OCI-LY7 (cell line): ENCODE results near the gene WNT7A. TPM values are rescaled to one million over a fixed set of nuclear protein-coding genes. Genes with fewer than 3 reads are reported as not detected.

ENCODE experiments used
- BruUV-seq: library from RNA; stranded (reverse); fragments of 400-500 nt; replicated peaks from 2 replicates; lab custom pipeline; 2021; lab: Mats Ljungman, UMichigan
- CTCF ChIA-PET: fragments of 300-600 bp; sonication (Branson Sonifier 250); formaldehyde crosslinking; loops from one replicate; lab custom pipeline; 2022; ENCODE audit warnings: antibody characterized with exemption; ENCODE audit not compliant: unreplicated experiment; lab: Charles Lee
- POLR2A ChIA-PET: fragments of 300-600 bp; sonication (Branson Sonifier 250); formaldehyde crosslinking; loops from one replicate; lab custom pipeline; 2022; ENCODE audit warnings: antibody characterized with exemption; lab: Charles Lee
- DNase-seq: peaks from one replicate; pipeline ENCODE4 v3.0.0-alpha.2; 2015; ENCODE audit warnings: low spot score
- H2AFZ ChIP-seq: fragments of 200-600 bp; sonication (generic), shearing (Covaris generic); 2 replicates; pipeline ENCODE4 v1.6.1; 2014; ENCODE audit warnings: mild to moderate bottlenecking, antibody characterized with exemption, low read length, moderate library complexity
- H3K27ac ChIP-seq: fragments of 200-600 bp; sonication (generic); 2 replicates; pipeline ENCODE4 v1.5.1; 2014; ENCODE audit warnings: mixed run types, low read depth, mild to moderate bottlenecking, moderate library complexity, low read length, inconsistent platforms; ENCODE audit not compliant: poor library complexity, severe bottlenecking
- H3K36me3 ChIP-seq: fragments of 200-600 bp; sonication (generic); 2 replicates; pipeline ENCODE4 v1.6.1; 2014; ENCODE audit warnings: mild to moderate bottlenecking, antibody characterized with exemption, low read length, moderate library complexity, mixed read lengths; ENCODE audit not compliant: insufficient read depth
- H3K4me1 ChIP-seq: fragments of 200-600 bp; sonication (generic); 2 replicates; pipeline ENCODE4 v1.5.1; 2014; ENCODE audit warnings: mild to moderate bottlenecking, low read length; ENCODE audit not compliant: insufficient read depth, poor library complexity, severe bottlenecking
- H3K4me2 ChIP-seq: fragments of 200-600 bp; sonication (generic); 2 replicates; pipeline ENCODE4 v1.6.1; 2014; ENCODE audit warnings: mild to moderate bottlenecking, low read length
- H3K4me3 ChIP-seq: fragments of 200-600 bp; sonication (generic); 2 replicates; pipeline ENCODE4 v1.5.1; 2014; ENCODE audit warnings: mild to moderate bottlenecking, low read depth, low read length; ENCODE audit not compliant: poor library complexity, severe bottlenecking
- H3K79me2 ChIP-seq: fragments of 200-600 bp; sonication (generic); 2 replicates; pipeline ENCODE4 v1.6.1; 2016; ENCODE audit warnings: low read depth, mild to moderate bottlenecking, low read length, moderate library complexity, mixed read lengths; ENCODE audit not compliant: insufficient read depth
- H3K9me2 ChIP-seq: fragments of 200-600 bp; sonication (generic); 2 replicates; pipeline ENCODE4 v1.6.1; 2016; ENCODE audit warnings: mild to moderate bottlenecking, low read length, mixed read lengths; ENCODE audit not compliant: insufficient read depth
- H3K9me3 ChIP-seq: fragments of 200-600 bp; sonication (generic); 2 replicates; pipeline ENCODE4 v1.6.1; 2014; ENCODE audit warnings: mild to moderate bottlenecking, mixed run types, low read length, mixed read lengths
- H4K20me1 ChIP-seq: fragments of 200-600 bp; sonication (generic); 2 replicates; pipeline ENCODE4 v1.6.1; 2014; ENCODE audit warnings: mild to moderate bottlenecking, antibody characterized with exemption, low read length, moderate library complexity, mixed read lengths; ENCODE audit not compliant: insufficient read depth
- EZH2phosphoT487 ChIP-seq: fragments of 200-600 bp; sonication (generic); IDR thresholded peaks from 2 replicates; pipeline ENCODE4 v1.6.1; 2018; ENCODE audit warnings: low read depth, borderline replicate concordance, mild to moderate bottlenecking, mixed run types, antibody characterized with exemption, low read length, moderate library complexity, mixed read lengths
- intact Hi-C: fragments of 100-400 bp; cut with micrococcal nuclease; formaldehyde crosslinking; loops from one replicate; pipeline ENCODE4 v1.10.0; 2022; ENCODE audit not compliant: unreplicated experiment
- total RNA-seq, 2 experiments: library from RNA; depleted of rRNA in 1 of 2; stranded (reverse); fragments of >200 nt in 1 of 2; shearing (Covaris generic) in 1 of 2; gene quantifications; 2 replicates each; pipeline ENCODE4 v1.2.3, GENCODE V29; 2014 to 2022
- TF ChIP-seq, protein P1 (sequence below): fragments of 200-600 bp; sonication (generic); conservative IDR thresholded peaks from 2 replicates; pipeline ENCODE4 v1.5.1; 2014; ENCODE audit warnings: mild to moderate bottlenecking, antibody characterized with exemption, low read length, moderate library complexity, mixed read lengths

The WNT7A gene
- total RNA-seq, 2 experiments from 2014 or later: not detected

DNA sequence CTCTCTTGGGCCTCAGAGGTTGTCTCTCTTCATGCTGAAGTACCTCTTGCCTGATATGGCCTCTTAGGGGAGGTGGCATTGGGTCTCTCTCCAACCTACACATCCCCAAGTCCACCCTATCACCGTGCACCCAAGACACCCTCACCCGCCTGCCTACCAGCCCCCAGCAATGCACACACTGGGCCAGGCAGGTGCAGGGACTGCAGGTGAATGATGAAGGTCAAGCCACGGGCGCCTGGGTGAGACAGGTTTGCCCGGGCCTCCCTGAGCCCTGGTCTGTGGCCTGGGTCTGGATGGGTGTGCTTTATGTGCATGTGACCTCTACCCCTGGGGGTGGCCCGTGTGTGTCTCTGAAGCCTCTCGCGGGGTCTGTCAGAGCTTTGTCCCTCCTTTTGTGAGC, 68.3 kb downstream of the WNT7A start:
- H2AFZ ChIP-seq: no peak overlapping the region

DNA sequence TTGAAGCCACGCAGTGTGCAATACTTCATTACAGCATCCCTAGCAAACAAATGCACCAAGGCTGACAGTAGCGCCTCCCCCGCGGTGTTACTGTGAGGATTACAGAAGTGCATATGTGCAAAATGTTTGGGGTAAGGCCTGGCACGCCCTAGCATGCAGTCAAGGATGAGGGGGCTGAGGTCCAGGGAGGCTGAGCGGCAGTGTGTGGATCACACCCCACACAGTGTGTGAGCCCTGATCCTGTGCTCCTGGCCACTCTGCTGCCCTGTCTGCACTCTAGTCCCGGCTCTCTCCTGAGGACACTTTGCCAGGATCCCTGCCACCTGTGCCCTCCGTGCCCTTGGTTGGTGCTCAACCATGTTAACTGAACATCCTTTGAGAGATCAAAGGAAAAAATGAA, 71.3 kb downstream of the WNT7A start:
- Histone ChIP-seq H3K9me2 (no peaks in the 10 kb centered on the region), H4K20me1 (no peaks in the 10 kb centered on the region), H3K79me2 (no peaks in the 10 kb centered on the region), H3K4me1 (no peaks in the 10 kb centered on the region), H3K4me3 (no peak overlapping the region), H2AFZ (no peak overlapping the region), H3K27ac (no peak overlapping the region), H3K4me2 (no peak overlapping the region), H3K36me3 (no peaks in the 10 kb centered on the region), H3K9me3 (no peaks in the 10 kb centered on the region)
- TF ChIP-seq EZH2phosphoT487: no peak
- TF ChIP-seq, protein P1, sequence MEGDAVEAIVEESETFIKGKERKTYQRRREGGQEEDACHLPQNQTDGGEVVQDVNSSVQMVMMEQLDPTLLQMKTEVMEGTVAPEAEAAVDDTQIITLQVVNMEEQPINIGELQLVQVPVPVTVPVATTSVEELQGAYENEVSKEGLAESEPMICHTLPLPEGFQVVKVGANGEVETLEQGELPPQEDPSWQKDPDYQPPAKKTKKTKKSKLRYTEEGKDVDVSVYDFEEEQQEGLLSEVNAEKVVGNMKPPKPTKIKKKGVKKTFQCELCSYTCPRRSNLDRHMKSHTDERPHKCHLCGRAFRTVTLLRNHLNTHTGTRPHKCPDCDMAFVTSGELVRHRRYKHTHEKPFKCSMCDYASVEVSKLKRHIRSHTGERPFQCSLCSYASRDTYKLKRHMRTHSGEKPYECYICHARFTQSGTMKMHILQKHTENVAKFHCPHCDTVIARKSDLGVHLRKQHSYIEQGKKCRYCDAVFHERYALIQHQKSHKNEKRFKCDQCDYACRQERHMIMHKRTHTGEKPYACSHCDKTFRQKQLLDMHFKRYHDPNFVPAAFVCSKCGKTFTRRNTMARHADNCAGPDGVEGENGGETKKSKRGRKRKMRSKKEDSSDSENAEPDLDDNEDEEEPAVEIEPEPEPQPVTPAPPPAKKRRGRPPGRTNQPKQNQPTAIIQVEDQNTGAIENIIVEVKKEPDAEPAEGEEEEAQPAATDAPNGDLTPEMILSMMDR: no peak
- ChIA-PET CTCF (no interaction called here), POLR2A (no interaction called here)
- intact Hi-C loops: no loop called here
- DNase-seq: no peak
- no TSS peak for BruUV-seq

More for the DNA sequence above, 68.3 kb downstream of the WNT7A start:
- Histone ChIP-seq H3K27ac (no peak overlapping the region), H4K20me1 (no peaks in the 10 kb centered on the region), H3K9me3 (no peaks in the 10 kb centered on the region), H3K4me1 (no peaks in the 10 kb centered on the region), H3K36me3 (no peaks in the 10 kb centered on the region), H3K79me2 (no peaks in the 10 kb centered on the region), H3K9me2 (no peaks in the 10 kb centered on the region), H3K4me3 (no peak overlapping the region), H3K4me2 (no peak overlapping the region)
- CTCF ChIA-PET: no interaction called here
- no peak for TF ChIP-seq EZH2phosphoT487
- TF ChIP-seq, protein P1: no peak
- no peak for DNase-seq
- POLR2A ChIA-PET: no interaction called here
- no TSS peak for BruUV-seq
- intact Hi-C loops: no loop called here

DNA sequence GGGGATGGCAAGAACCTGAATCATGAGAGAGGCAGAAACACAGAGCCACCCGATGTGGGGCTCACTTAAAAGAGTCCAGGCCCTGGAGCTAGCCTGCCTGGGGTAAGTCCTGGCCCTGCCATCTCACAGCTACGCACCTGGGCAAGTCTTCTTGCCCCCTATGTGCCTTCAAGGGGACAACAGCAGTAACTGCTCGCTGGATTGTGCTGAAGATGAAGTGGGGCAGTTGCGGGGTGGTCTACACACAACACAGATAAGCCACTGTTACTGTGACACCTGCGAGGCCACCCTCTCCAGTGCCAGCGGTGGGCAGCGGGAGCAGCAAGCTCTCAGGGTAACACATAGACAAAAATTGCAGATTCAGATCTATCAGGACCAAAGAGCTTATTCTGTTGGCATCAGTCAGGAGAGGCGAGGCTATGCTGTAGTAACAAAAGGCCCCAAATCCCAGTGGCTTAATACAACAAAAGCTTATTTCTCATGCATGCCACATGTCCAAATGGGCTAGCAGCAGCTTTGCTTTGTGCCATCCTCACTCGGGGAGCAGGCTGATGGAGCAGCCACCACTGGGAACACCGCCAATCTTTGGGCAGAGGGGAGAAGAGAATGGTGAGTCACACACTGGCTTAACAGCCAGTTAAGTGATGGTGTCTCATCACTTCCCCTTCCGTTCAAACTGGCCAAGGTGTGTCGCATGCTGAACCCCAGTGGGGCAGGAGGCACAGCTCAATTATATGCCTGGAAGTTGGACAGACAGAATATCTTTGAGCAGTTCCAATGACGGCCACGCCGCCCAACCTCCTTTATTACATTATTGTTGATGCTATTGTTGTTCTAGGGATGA, 78.3 kb downstream of the WNT7A start:
- no peak for DNase-seq

More for the DNA sequence above, 78.3 kb downstream of the WNT7A start:
- BruUV-seq: no TSS peak
- intact Hi-C loops: no loop called here
- no peak for TF ChIP-seq EZH2phosphoT487
- TF ChIP-seq, protein P1: no peak
- ChIA-PET POLR2A (no interaction called here), CTCF (no interaction called here)
- no peak overlapping the region for H3K4me2 ChIP-seq
- no peaks in the 10 kb centered on the region for H3K36me3 ChIP-seq
- no peaks in the 10 kb centered on the region for H3K79me2 ChIP-seq
- no peaks in the 10 kb centered on the region for H3K4me1 ChIP-seq
- no peak overlapping the region for H2AFZ ChIP-seq
- H3K4me3 ChIP-seq: no peak overlapping the region
- no peaks in the 10 kb centered on the region for H3K9me3 ChIP-seq
- H3K27ac ChIP-seq: no peak overlapping the region
- H4K20me1 ChIP-seq: no peaks in the 10 kb centered on the region
- H3K9me2 ChIP-seq: no peaks in the 10 kb centered on the region
